SU-DHL-6 (cell line): Measurements from ENCODE around the gene UBB.

Experiments
- CTCF ChIP-seq: fragments of 200-600 bp; sonication (generic); IDR thresholded peaks from one replicate; pipeline ENCODE4 v1.5.1; 2017; ENCODE audit warnings: antibody characterized with exemption, mild to moderate bottlenecking, low read length, moderate library complexity; ENCODE audit not compliant: insufficient read depth, poor library complexity, severe bottlenecking
- EZH2phosphoT487 ChIP-seq: fragments of 200-600 bp; sonication (generic), shearing (Covaris generic); conservative IDR thresholded peaks from 2 replicates; pipeline ENCODE4 v1.6.1; 2018; ENCODE audit warnings: mild to moderate bottlenecking, antibody characterized with exemption, low read length, moderate library complexity, mixed read lengths

- TF ChIP-seq CTCF (no peak), EZH2phosphoT487 (no peak)
These were observed 41.5 kb upstream of the UBB start for GRCh38 chr17:16339402-16339801.
